GM23338 (cell line): Measurements from ENCODE around the gene CARMIL1. TPM values are rescaled to one million over a fixed set of nuclear protein-coding genes. Genes with fewer than 3 reads are reported as not detected.

ENCODE experiments used
- ATAC-seq: fragments of 200-7000 bp; cut with Tn5 transposase; 3 replicates; pipeline ENCODE4 v1.9.1; 2020
- DNase-seq: peaks from one replicate; pipeline ENCODE4 v3.0.0-alpha.2; 2015; ENCODE audit warnings: low spot score
- H2AFZ ChIP-seq: fragments of 200-600 bp; sonication (generic); 2 replicates; pipeline ENCODE4 v1.8.0; 2016; ENCODE audit warnings: antibody characterized with exemption, mild to moderate bottlenecking, moderate library complexity
- H3F3A ChIP-seq: fragments of 200-600 bp; sonication (generic); replicated peaks from 2 replicates; pipeline ENCODE4 v1.8.0; 2017; ENCODE audit warnings: antibody characterized with exemption, mixed run types, low read depth
- H3K27ac ChIP-seq: fragments of 200-600 bp; sonication (generic); 2 replicates; pipeline ENCODE4 v1.6.1; 2016; ENCODE audit warnings: low read depth
- H3K27me3 ChIP-seq: fragments of 200-600 bp; sonication (generic); 2 replicates; pipeline ENCODE4 v1.8.0; 2016; ENCODE audit warnings: mild to moderate bottlenecking, mixed run types, moderate library complexity; ENCODE audit not compliant: insufficient read depth
- H3K36me3 ChIP-seq: fragments of 200-600 bp; sonication (generic); 2 replicates; pipeline ENCODE4 v1.8.0; 2016; ENCODE audit warnings: mild to moderate bottlenecking; ENCODE audit not compliant: insufficient read depth
- H3K4me1 ChIP-seq: fragments of 200-600 bp; sonication (generic); 2 replicates; pipeline ENCODE4 v1.8.0; 2016; ENCODE audit warnings: mild to moderate bottlenecking, moderate library complexity; ENCODE audit not compliant: insufficient read depth
- H3K4me2 ChIP-seq: fragments of 200-600 bp; sonication (generic); 2 replicates; pipeline ENCODE4 v1.7.1; 2017; ENCODE audit warnings: mixed run types
- H3K4me3 ChIP-seq: fragments of 200-600 bp; sonication (generic); 2 replicates; pipeline ENCODE4 v1.6.1; 2016; ENCODE audit warnings: mixed run types
- H3K79me2 ChIP-seq: fragments of 200-600 bp; sonication (generic); replicated peaks from 2 replicates; pipeline ENCODE4 v1.8.0; 2017; ENCODE audit warnings: mild to moderate bottlenecking; ENCODE audit not compliant: insufficient read depth
- H3K9me2 ChIP-seq: fragments of 200-600 bp; sonication (generic); 2 replicates; pipeline ENCODE4 v1.8.0; 2017; ENCODE audit not compliant: insufficient read depth
- H4K20me1 ChIP-seq: fragments of 200-600 bp; sonication (generic); replicated peaks from 2 replicates; pipeline ENCODE4 v1.8.0; 2017; ENCODE audit warnings: mild to moderate bottlenecking; ENCODE audit not compliant: insufficient read depth
- H3K27ac Mint-ChIP-seq: 2 replicates; pipeline ENCODE4 v1.8.0; 2020; ENCODE audit warnings: inconsistent platforms, mild to moderate bottlenecking, moderate library complexity, mixed read lengths
- H3K27me3 Mint-ChIP-seq: 3 replicates; pipeline ENCODE4 v1.8.0; 2022; ENCODE audit warnings: low read depth, mild to moderate bottlenecking, moderate library complexity, mixed read lengths, inconsistent platforms; ENCODE audit not compliant: insufficient read depth, poor library complexity
- H3K36me3 Mint-ChIP-seq: 3 replicates; pipeline ENCODE4 v1.8.0; 2021; ENCODE audit warnings: low read depth, mild to moderate bottlenecking, inconsistent platforms, moderate library complexity, mixed read lengths
- H3K4me1 Mint-ChIP-seq: 3 replicates; pipeline ENCODE4 v1.8.0; 2020; ENCODE audit warnings: mild to moderate bottlenecking, inconsistent platforms, mixed read lengths
- H3K4me3 Mint-ChIP-seq: 3 replicates; pipeline ENCODE4 v1.8.0; 2021; ENCODE audit warnings: moderate library complexity, mild to moderate bottlenecking, inconsistent platforms, mixed read lengths
- H3K9me3 Mint-ChIP-seq: 3 replicates; pipeline ENCODE4 v1.8.0; 2020; ENCODE audit warnings: moderate library complexity, mild to moderate bottlenecking, inconsistent platforms, mixed read lengths
- CREB1 ChIP-seq: fragments of 250-450 bp; sonication (Bioruptor Pico); IDR thresholded peaks from 2 replicates; pipeline ENCODE4 v1.5.0; 2020; ENCODE audit warnings: low read depth, mild to moderate bottlenecking, moderate library complexity
- CTCF ChIP-seq, 2 experiments: fragments of 200-600 bp in 1 of 2; sonication (generic) in 1 of 2; conservative IDR thresholded peaks; 2 replicates each; pipeline versions ENCODE4 v1.5.1 to v1.6.1; 2016 to 2017; ENCODE audit warnings: antibody characterized with exemption in 2 of 2, low read depth in 2 of 2, mild to moderate bottlenecking in 2 of 2, moderate library complexity in 1 of 2
- EZH2 ChIP-seq: fragments of 200-600 bp; sonication (generic); IDR thresholded peaks from one replicate; pipeline ENCODE4 v1.8.0; 2017; ENCODE audit warnings: antibody characterized with exemption, mild to moderate bottlenecking, low read depth; ENCODE audit not compliant: unreplicated experiment
- EZH2phosphoT487 ChIP-seq: fragments of 200-600 bp; sonication (generic); IDR thresholded peaks from one replicate; pipeline ENCODE4 v1.8.1; 2018; ENCODE audit warnings: antibody characterized with exemption; ENCODE audit not compliant: unreplicated experiment
- JUNB ChIP-seq: IDR thresholded peaks from one replicate; pipeline ENCODE4 v1.6.1; 2016; ENCODE audit warnings: antibody characterized with exemption; ENCODE audit not compliant: unreplicated experiment
- NANOG ChIP-seq: IDR thresholded peaks from 2 replicates; pipeline ENCODE4 v1.6.1; 2016; ENCODE audit warnings: antibody characterized with exemption, borderline replicate concordance
- POLR2AphosphoS5 ChIP-seq: IDR thresholded peaks from 2 replicates; pipeline ENCODE4 v1.6.1; 2016; ENCODE audit warnings: antibody characterized with exemption, low read depth
- STAT1 ChIP-seq: IDR thresholded peaks from one replicate; pipeline ENCODE4 v1.6.1; 2016; ENCODE audit warnings: antibody characterized with exemption; ENCODE audit not compliant: unreplicated experiment
- ZNF114 ChIP-seq: fragments of 250-450 bp; sonication (Bioruptor Pico); IDR thresholded peaks from 2 replicates; pipeline ENCODE4 v1.5.0; 2020; ENCODE audit warnings: mild to moderate bottlenecking, moderate library complexity
- ZNF331 ChIP-seq: fragments of 250-450 bp; sonication (Bioruptor Pico); IDR thresholded peaks from 2 replicates; pipeline ENCODE4 v1.5.0; 2020; ENCODE audit warnings: low read depth, mild to moderate bottlenecking, moderate library complexity
- ZNF462 ChIP-seq: fragments of 250-450 bp; sonication (Bioruptor Pico); IDR thresholded peaks from 2 replicates; pipeline ENCODE4 v1.5.0; 2020; ENCODE audit warnings: mild to moderate bottlenecking, moderate library complexity
- polyA plus RNA-seq: library from polyadenylated mRNA; unstranded; fragments of >200 nt; fragmentation: Nextera tagmentation; extraction: Ambion mirVana; gene quantifications from 2 replicates; pipeline ENCODE4 v1.2.1, GENCODE V29; 2016
- total RNA-seq: library from RNA; depleted of rRNA; stranded (reverse); fragments of >200 nt; shearing (Covaris generic); gene quantifications from 2 replicates; pipeline ENCODE4 v1.2.3, GENCODE V29; 2014
- TF ChIP-seq, protein P1 (sequence below): IDR thresholded peaks from one replicate; pipeline ENCODE4 v1.6.1; 2018; ENCODE audit warnings: antibody characterized with exemption; ENCODE audit not compliant: unreplicated experiment
- TF ChIP-seq, protein P2 (sequence below): IDR thresholded peaks from 2 replicates; pipeline ENCODE4 v1.6.1; 2016; ENCODE audit warnings: antibody characterized with exemption

CARMIL1 gene
- total and polyA plus RNA-seq, 2 experiments from 2014 or later, result 43.2 to 66.9 TPM

DNA sequence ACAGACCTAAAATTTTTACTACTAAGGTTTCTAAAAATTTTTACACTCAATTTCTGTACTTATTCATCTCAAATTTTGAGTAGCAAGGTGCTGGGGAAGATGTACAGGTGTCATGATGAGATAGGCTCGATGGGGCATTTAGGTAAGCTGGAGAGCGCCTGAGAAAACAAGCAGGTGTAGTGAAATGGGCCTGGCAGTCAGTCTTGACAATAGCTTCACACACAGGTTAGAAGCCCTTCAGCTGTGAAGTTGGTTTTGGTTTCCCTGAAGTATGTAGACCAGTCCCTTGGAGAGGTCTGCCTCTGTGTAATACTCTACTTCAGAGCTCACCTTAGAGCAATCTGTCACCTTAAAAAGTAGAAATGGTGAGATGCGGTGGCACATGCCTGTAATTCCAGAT, 228.9 kb downstream of the CARMIL1 start:
- DNase-seq (no peak), ATAC-seq (no peak)
- no peaks in the 10 kb centered on the region for H3K27me3 Mint-ChIP-seq
- H3K27me3 ChIP-seq, result no peaks in the 10 kb centered on the region
- no peaks in the 10 kb centered on the region for H3K79me2 ChIP-seq
- H3K4me1 ChIP-seq, result no peaks in the 10 kb centered on the region; the same call in 1 of the 2 replicates
- no peaks in the 10 kb centered on the region for H4K20me1 ChIP-seq
- no peaks in the 10 kb centered on the region for H3K9me2 ChIP-seq
- no peaks in the 10 kb centered on the region for H3K36me3 Mint-ChIP-seq
- H2AFZ ChIP-seq, result no peak overlapping the region
- no peaks in the 10 kb centered on the region for H3K9me3 Mint-ChIP-seq
- H3K4me3 Mint-ChIP-seq, result no peak overlapping the region
- no peaks in the 10 kb centered on the region for H3K4me1 Mint-ChIP-seq
- TF ChIP-seq JUNB, result no peak
- TF ChIP-seq, protein P1, sequence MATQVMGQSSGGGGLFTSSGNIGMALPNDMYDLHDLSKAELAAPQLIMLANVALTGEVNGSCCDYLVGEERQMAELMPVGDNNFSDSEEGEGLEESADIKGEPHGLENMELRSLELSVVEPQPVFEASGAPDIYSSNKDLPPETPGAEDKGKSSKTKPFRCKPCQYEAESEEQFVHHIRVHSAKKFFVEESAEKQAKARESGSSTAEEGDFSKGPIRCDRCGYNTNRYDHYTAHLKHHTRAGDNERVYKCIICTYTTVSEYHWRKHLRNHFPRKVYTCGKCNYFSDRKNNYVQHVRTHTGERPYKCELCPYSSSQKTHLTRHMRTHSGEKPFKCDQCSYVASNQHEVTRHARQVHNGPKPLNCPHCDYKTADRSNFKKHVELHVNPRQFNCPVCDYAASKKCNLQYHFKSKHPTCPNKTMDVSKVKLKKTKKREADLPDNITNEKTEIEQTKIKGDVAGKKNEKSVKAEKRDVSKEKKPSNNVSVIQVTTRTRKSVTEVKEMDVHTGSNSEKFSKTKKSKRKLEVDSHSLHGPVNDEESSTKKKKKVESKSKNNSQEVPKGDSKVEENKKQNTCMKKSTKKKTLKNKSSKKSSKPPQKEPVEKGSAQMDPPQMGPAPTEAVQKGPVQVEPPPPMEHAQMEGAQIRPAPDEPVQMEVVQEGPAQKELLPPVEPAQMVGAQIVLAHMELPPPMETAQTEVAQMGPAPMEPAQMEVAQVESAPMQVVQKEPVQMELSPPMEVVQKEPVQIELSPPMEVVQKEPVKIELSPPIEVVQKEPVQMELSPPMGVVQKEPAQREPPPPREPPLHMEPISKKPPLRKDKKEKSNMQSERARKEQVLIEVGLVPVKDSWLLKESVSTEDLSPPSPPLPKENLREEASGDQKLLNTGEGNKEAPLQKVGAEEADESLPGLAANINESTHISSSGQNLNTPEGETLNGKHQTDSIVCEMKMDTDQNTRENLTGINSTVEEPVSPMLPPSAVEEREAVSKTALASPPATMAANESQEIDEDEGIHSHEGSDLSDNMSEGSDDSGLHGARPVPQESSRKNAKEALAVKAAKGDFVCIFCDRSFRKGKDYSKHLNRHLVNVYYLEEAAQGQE, result no peak
- no peak for TF ChIP-seq ZNF462 (CRISPR knock-in tag)
- TF ChIP-seq EZH2, result no peak
- no peak for TF ChIP-seq STAT1
- no peak for TF ChIP-seq ZNF114 (CRISPR knock-in tag)
- no peak for TF ChIP-seq CTCF (conservative IDR thresholded peaks at IDR 0.05; ENCODE audit: low read depth in 2 of 2)
- no peak for TF ChIP-seq POLR2AphosphoS5
- TF ChIP-seq, protein P2, sequence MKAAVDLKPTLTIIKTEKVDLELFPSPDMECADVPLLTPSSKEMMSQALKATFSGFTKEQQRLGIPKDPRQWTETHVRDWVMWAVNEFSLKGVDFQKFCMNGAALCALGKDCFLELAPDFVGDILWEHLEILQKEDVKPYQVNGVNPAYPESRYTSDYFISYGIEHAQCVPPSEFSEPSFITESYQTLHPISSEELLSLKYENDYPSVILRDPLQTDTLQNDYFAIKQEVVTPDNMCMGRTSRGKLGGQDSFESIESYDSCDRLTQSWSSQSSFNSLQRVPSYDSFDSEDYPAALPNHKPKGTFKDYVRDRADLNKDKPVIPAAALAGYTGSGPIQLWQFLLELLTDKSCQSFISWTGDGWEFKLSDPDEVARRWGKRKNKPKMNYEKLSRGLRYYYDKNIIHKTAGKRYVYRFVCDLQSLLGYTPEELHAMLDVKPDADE, result no peak
- TF ChIP-seq NANOG, result no peak
- no peak for TF ChIP-seq ZNF331
- no peak for TF ChIP-seq CREB1 (CRISPR knock-in tag)
- no peak for TF ChIP-seq EZH2phosphoT487
- H3K27ac ChIP-seq, result no peak overlapping the region
- no peak overlapping the region for H3K27ac Mint-ChIP-seq
- no peaks in the 10 kb centered on the region; the same call in 1 of the 2 replicates for H3K36me3 ChIP-seq
- H3K4me3 ChIP-seq, result no peak overlapping the region
- H3K4me2 ChIP-seq, result no peak overlapping the region
- H3F3A ChIP-seq, result no peaks in the 10 kb centered on the region
